Mucosa of gallbladder (tissue), 1 donor: Measurements from ENCODE around the gene DAZL. TPM values are rescaled to one million over a fixed set of nuclear protein-coding genes. Genes with fewer than 3 reads are reported as not detected.

Source experiments
- DNase-seq: peaks from one replicate; pipeline ENCODE4 v3.0.0-alpha.2; 2020; ENCODE audit warnings: low spot score
- total RNA-seq: library from RNA; stranded (reverse); gene quantifications from one replicate; pipeline ENCODE4 v1.2.1, GENCODE V29; 2021
- donor health status: DM: no; HTN: no; CAD: no.

Gene DAZL
- total RNA-seq, 1 donor from 2014 or later = not detected

- no peak for DNase-seq
Observed at GRCh38 chr3:16595778-16596177, 9.4 kb downstream of the DAZL start.

- no peak for DNase-seq
Observed at GRCh38 chr3:16589867-16590624, 15.2 kb downstream of the DAZL start.

- DNase-seq = no peak
Observed at GRCh38 chr3:16589120-16589519, 16.1 kb downstream of the DAZL start.

GRCh38 chr3:16587681-16588060, 17.6 kb downstream of the DAZL start:
- no peak for DNase-seq

GRCh38 chr3:16587047-16587680, 18.1 kb downstream of the DAZL start:
- no peak for DNase-seq

GRCh38 chr3:16584880-16585279, 20.3 kb downstream of the DAZL start:
- DNase-seq = no peak

GRCh38 chr3:16583551-16583950, 21.7 kb downstream of the DAZL start:
- DNase-seq = no peak

GRCh38 chr3:16570113-16570512, 35.1 kb downstream of the DAZL start:
- no peak for DNase-seq

- DNase-seq = no peak
Observed at GRCh38 chr3:16568532-16568931, 36.7 kb downstream of the DAZL start.

- no peak for DNase-seq
Observed at GRCh38 chr3:16568115-16568514, 37.1 kb downstream of the DAZL start.

GRCh38 chr3:16559653-16560365, 45.4 kb downstream of the DAZL start:
- no peak for DNase-seq

- no peak for DNase-seq
Observed at GRCh38 chr3:16554126-16554525, 51.1 kb downstream of the DAZL start.

GRCh38 chr3:16552757-16553156, 52.5 kb downstream of the DAZL start:
- no peak for DNase-seq

GRCh38 chr3:16551342-16551976, 53.8 kb downstream of the DAZL start:
- no peak for DNase-seq

GRCh38 chr3:16550676-16551341, 54.4 kb downstream of the DAZL start:
- peak; percentile 81 for DNase-seq

GRCh38 chr3:16550305-16550675, 54.9 kb downstream of the DAZL start:
- DNase-seq = no peak

GRCh38 chr3:16548721-16549120, 56.5 kb downstream of the DAZL start:
- DNase-seq = no peak

- DNase-seq = no peak
Observed at GRCh38 chr3:16547561-16548357, 57.5 kb downstream of the DAZL start.

- no peak for DNase-seq
Observed at GRCh38 chr3:16546186-16547010, 58.8 kb downstream of the DAZL start.
